Spleen (tissue), 11 donors: ENCODE results near the gene TP53BP1. TPM values are rescaled to one million over a fixed set of nuclear protein-coding genes. Genes with fewer than 3 reads are reported as not detected.

Experiments used
- DNase-seq: peaks from one replicate; pipeline ENCODE4 v3.0.0-alpha.2; 2020
- H3K27ac ChIP-seq, 8 donors: fragments of 200-600 bp; sonication (generic) in 7 of 8; 1 replicate in 4 of 8; 2 replicates in 4 of 8; pipeline versions ENCODE4 v1.5.0 to v1.8.0; 2016 to 2021; ENCODE audit warnings: inconsistent platforms in 4 of 8, mild to moderate bottlenecking in 4 of 8, moderate library complexity in 1 of 8
- H3K27me3 ChIP-seq, 7 donors: fragments of 200-600 bp; sonication (generic) in 6 of 7; replicated peaks in 1 of 7; 1 replicate in 4 of 7; 2 replicates in 3 of 7; pipeline versions ENCODE4 v1.5.0 to v1.8.0; 2016 to 2021; ENCODE audit warnings: inconsistent platforms in 3 of 7, mild to moderate bottlenecking in 1 of 7
- H3K36me3 ChIP-seq, 6 donors: fragments of 200-600 bp; sonication (generic) in 5 of 6; 1 replicate in 4 of 6; 2 replicates in 2 of 6; pipeline versions ENCODE4 v1.5.0 to v1.8.0; 2016 to 2021; ENCODE audit warnings: inconsistent platforms in 2 of 6
- H3K4me1 ChIP-seq, 6 donors: fragments of 200-600 bp; sonication (generic) in 5 of 6; 1 replicate in 3 of 6; 2 replicates in 3 of 6; pipeline versions ENCODE4 v1.5.0 to v1.8.0; 2016 to 2021; ENCODE audit warnings: inconsistent platforms in 3 of 6
- H3K4me3 ChIP-seq, 8 donors: fragments of 200-600 bp; sonication (generic) in 7 of 8; 1 replicate in 4 of 8; 2 replicates in 4 of 8; pipeline versions ENCODE4 v1.5.0 to v1.8.0; 2016 to 2021; ENCODE audit warnings: inconsistent platforms in 4 of 8, mild to moderate bottlenecking in 4 of 8, moderate library complexity in 2 of 8
- H3K9me3 ChIP-seq, 8 donors: fragments of 200-600 bp; sonication (generic) in 7 of 8; 1 replicate in 4 of 8; 2 replicates in 4 of 8; pipeline versions ENCODE4 v1.5.0 to v1.8.0; 2016 to 2021; ENCODE audit warnings: inconsistent platforms in 4 of 8
- CTCF ChIP-seq, 11 experiments: fragments of 200-600 bp in 7 of 11; fragments of 450-650 bp in 4 of 11; sonication (generic) in 4 of 11; IDR thresholded peaks in 8 of 11; conservative IDR thresholded peaks in 3 of 11; 1 replicate in 7 of 11; 2 replicates in 4 of 11; pipeline versions ENCODE4 v1.4.0 to v1.8.0; 2016 to 2021; ENCODE audit warnings: antibody characterized with exemption in 11 of 11, inconsistent platforms in 4 of 11, mild to moderate bottlenecking in 1 of 11
- POLR2A ChIP-seq, 3 donors: fragments of 450-650 bp; IDR thresholded peaks; one replicate each; pipeline ENCODE4 v1.5.1; 2017; ENCODE audit warnings: antibody characterized with exemption in 3 of 3, mild to moderate bottlenecking in 1 of 3
- POLR2AphosphoS5 ChIP-seq, 3 donors: sonication (generic); formaldehyde crosslinking; IDR thresholded peaks; one replicate each; pipeline ENCODE4 v1.5.1; 2017; ENCODE audit warnings: antibody characterized with exemption in 3 of 3
- WGBS, 5 donors: extraction: QIAGEN DNeasy Blood & Tissue Kit in 3 of 5; methylation state at CpG; one replicate each; pipeline versions ENCODE4 v1.1.5 to v1.1.7; 2013 to 2018; 5-methylcytosine and 5-hydroxymethylcytosine counted together
- intact Hi-C: fragments of 100-400 bp; cut with DNase I; formaldehyde crosslinking; loops from one replicate; pipeline ENCODE4 v1.15.0; 2023; ENCODE audit warnings: low total_unique reads
- polyA plus RNA-seq, 3 donors: library from polyadenylated mRNA; stranded (reverse); fragments of 200-250 nt; gene quantifications; one replicate each; pipeline ENCODE4 v1.2.1, GENCODE V29; 2013
- total RNA-seq, 7 donors: library from RNA; depleted of rRNA in 3 of 7; stranded (reverse); fragments of >200 nt in 3 of 7; fragmentation: NEBNext Ultra II Directional in 4 of 7; extraction: Animal tissue kit (Norgen Biotek cat#: 25700) in 4 of 7; gene quantifications; one replicate each; pipeline versions ENCODE4 v1.1.0 to v1.2.1, GENCODE V29; 2016 to 2021
- donor health status: healthy with polysubstance abuse.
- donor health status: DM: no; HTN: no; CAD: no; lungs with moderate emphysema.
- donor health status: DM: no; HTN: no; CAD: no.
- donor health status: Bipolar disorder and iron deficiency.
- donor health status: healthy.
- donor health status: DM: no; HTN: no; CAD: no.
- donor health status: DM: yes; HTN: yes; CAD: no.

TP53BP1 gene
- total and polyA plus RNA-seq, 10 donors, result 7.2 to 55.4 (median 41.1) TPM

- DNase-seq, result peak; percentile 96
- Histone ChIP-seq H3K27me3 (no peaks in the 10 kb centered on the region), H3K27ac (peak within 1 kb of the TSS; percentile 61 to 89 (median 79)), H3K4me1 (peaks cover 16 to 50% (median 40%) of the 10 kb centered on the region in 6 donors), H3K36me3 (peaks cover 0 to 20% (median 16%) of the 10 kb centered on the region in 6 donors), H3K4me3 (peak within 1 kb of the TSS; percentile 62 to 95 (median 89)), H3K9me3 (peaks cover 0 to 24% (median 1%) of the 10 kb centered on the region in 8 donors)
- 2 to 9% (median 3%) methylated on average over 21 to 66 of the region's 66 CpGs for WGBS, 5 donors
- TF ChIP-seq POLR2A (IDR thresholded peaks at IDR 0.05) (no peak), CTCF (IDR thresholded peaks at IDR 0.05 in 8 of 11, conservative IDR thresholded peaks at IDR 0.05 in 3 of 11) (peak in 7 of 11 experiments; percentile 3 to 47 (median 12)), POLR2AphosphoS5 (IDR thresholded peaks at IDR 0.05) (peak; percentile 82 to 87 (median 82))
- intact Hi-C loops, result no loop called here
Measured at GRCh38 chr15:43370975-43371974, 121.7 kb downstream of the TP53BP1 start, which contains the start of the genes TUBGCP4 and ZSCAN29. TUBGCP4 (plus strand) TSS chr15:43371101; CDS start chr15:43371355, 254 bp downstream. ZSCAN29 (minus strand) TSS chr15:43371043; CDS start chr15:43369913, 1,130 bp downstream.

- Histone ChIP-seq H3K9me3 (peaks cover 0 to 32% (median 7%) of the 10 kb centered on the region in 8 donors), H3K27ac (peak overlapping the region; percentile 61 to 89 (median 79)), H3K4me3 (peak overlapping the region; percentile 62 to 95 (median 89)), H3K4me1 (peaks cover 17 to 45% (median 35%) of the 10 kb centered on the region in 6 donors), H3K27me3 (no peaks in the 10 kb centered on the region), H3K36me3 (peaks cover 0 to 26% (median 24%) of the 10 kb centered on the region in 6 donors)
- 1 to 5% (median 3%) methylated on average over 27 to 45 of the region's 45 CpGs for WGBS, 5 donors
- intact Hi-C loops, result no loop called here
- no peak for DNase-seq
- TF ChIP-seq CTCF (IDR thresholded peaks at IDR 0.05 in 8 of 11, conservative IDR thresholded peaks at IDR 0.05 in 3 of 11) (no peak), POLR2AphosphoS5 (IDR thresholded peaks at IDR 0.05) (no peak)
Measured at GRCh38 chr15:43370310-43370974, 122.5 kb downstream of the TP53BP1 start.

- Histone ChIP-seq H3K36me3 (peaks cover 15 to 93% (median 77%) of the 10 kb centered on the region in 6 donors), H3K9me3 (peaks cover 13 to 95% (median 88%) of the 10 kb centered on the region in 8 donors)
Measured at GRCh38 chr15:43361313-43361903, 131.5 kb downstream of the TP53BP1 start.

More at GRCh38 chr15:43361313-43361903, 131.5 kb downstream of the TP53BP1 start:
- no peak overlapping the region for H3K4me3 ChIP-seq
- peaks cover 0 to 2% (median 0%) of the 10 kb centered on the region in 6 donors for H3K4me1 ChIP-seq
- no peaks in the 10 kb centered on the region for H3K27me3 ChIP-seq
- TF ChIP-seq POLR2AphosphoS5 (IDR thresholded peaks at IDR 0.05), result no peak
- TF ChIP-seq CTCF (IDR thresholded peaks at IDR 0.05 in 8 of 11, conservative IDR thresholded peaks at IDR 0.05 in 3 of 11), result no peak
- TF ChIP-seq POLR2A (IDR thresholded peaks at IDR 0.05), result no peak
- DNase-seq, result no peak
- H3K27ac ChIP-seq, result no peak overlapping the region
- 97 to 99% (median 98%) methylated on average over 7 of the region's 7 CpGs for WGBS, 5 donors
- intact Hi-C loops, result no loop called here
